Hematopoietic multipotent progenitor cell treated with erythropoietin and hydrocortisone succinate and interleukin-3 and kit ligand, for 15 days (in vitro differentiated cells): ENCODE measurements around the gene GATAD1.
"Not testable (repeated sequence)": the region's sequence is repeated elsewhere in the genome, so short reads cannot be mapped to it uniquely, and the experiment has no call there.

Source experiments
- DNase-seq: peaks from one replicate; pipeline ENCODE4 v3.0.0-alpha.2; 2015; ENCODE audit warnings: low spot score

GATAD1 gene, protein sequence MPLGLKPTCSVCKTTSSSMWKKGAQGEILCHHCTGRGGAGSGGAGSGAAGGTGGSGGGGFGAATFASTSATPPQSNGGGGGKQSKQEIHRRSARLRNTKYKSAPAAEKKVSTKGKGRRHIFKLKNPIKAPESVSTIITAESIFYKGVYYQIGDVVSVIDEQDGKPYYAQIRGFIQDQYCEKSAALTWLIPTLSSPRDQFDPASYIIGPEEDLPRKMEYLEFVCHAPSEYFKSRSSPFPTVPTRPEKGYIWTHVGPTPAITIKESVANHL

DNA sequence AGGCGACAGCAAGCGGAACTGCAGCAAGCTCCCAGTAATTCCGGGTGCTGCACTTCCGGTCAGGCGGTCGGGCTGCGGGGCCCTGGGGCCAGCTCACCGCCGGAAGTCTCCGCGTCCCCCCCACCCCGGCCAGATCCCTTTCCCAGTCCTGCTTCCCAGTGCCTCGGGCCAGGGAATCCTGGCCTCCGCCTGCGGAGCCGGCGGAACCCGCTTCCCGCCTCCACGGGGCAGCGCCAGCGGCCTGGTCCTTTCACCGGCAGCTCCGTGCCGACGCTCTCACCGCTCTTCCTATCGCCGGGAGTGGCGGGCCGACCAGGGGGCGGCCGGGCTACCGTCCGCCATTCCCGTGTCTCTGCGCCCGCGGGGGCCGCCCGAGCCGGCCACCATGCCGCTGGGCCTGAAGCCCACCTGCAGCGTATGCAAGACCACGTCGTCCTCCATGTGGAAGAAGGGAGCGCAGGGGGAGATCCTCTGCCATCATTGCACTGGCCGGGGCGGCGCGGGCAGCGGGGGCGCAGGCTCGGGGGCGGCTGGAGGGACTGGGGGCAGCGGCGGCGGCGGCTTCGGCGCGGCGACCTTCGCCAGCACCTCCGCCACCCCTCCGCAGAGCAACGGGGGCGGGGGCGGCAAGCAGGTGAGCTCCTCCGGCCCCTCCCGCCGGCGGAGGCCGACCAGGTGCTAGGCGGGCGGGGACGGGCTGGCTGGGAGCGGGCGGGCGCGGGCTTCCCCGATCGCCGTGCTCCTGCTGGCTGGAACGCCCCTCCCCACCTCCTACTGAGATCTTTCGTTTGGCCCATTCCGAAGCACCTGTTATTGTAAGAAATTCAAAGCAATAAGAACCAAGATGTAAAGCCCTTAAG, at the start of gene GATAD1:
Gene GATAD1 (plus strand): TSS at position 138 of the 860 bp plus-strand sequence. CDS start 248 bp downstream, at position 386.
- peak; percentile 88 for DNase-seq

DNA sequence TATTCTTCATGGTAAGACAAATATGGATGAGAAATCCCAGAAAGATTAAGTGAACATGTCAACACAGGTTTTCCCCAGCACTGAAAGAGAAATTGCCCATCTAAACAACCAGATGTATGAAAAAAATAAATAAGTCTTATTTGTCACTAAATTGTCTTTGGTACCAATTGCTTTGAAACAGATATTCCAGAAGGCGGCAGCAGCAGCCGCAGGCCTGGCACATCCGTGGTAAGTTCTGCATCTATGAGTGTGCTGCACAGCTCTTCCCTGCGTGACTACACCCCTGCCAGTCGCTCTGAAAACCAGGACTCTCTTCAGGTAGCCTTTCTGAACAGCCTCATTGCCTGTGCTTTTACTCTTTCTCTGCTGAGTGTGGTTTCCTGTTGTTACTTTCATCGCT, 49.7 kb upstream of the GATAD1 start:
- DNase-seq = no peak

DNA sequence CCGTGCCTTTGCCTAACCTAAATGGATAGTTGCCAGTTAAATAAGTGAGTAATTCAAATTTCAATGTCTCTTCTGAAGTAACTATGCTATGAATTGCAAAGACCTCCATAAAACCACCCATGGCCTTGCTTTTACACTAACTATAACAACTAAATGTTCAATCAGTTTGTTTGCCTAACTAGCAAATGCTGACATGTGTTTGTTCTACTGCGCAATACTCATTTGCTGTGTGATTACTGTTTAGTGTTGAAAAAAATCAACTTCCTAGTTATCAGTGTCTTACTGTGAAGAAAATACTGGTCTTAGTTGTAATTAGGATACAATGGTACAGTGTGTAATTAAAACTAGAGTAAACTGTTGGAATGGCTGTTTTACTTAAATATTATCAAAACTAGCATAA, 47.3 kb upstream of the GATAD1 start:
- DNase-seq = no peak

DNA sequence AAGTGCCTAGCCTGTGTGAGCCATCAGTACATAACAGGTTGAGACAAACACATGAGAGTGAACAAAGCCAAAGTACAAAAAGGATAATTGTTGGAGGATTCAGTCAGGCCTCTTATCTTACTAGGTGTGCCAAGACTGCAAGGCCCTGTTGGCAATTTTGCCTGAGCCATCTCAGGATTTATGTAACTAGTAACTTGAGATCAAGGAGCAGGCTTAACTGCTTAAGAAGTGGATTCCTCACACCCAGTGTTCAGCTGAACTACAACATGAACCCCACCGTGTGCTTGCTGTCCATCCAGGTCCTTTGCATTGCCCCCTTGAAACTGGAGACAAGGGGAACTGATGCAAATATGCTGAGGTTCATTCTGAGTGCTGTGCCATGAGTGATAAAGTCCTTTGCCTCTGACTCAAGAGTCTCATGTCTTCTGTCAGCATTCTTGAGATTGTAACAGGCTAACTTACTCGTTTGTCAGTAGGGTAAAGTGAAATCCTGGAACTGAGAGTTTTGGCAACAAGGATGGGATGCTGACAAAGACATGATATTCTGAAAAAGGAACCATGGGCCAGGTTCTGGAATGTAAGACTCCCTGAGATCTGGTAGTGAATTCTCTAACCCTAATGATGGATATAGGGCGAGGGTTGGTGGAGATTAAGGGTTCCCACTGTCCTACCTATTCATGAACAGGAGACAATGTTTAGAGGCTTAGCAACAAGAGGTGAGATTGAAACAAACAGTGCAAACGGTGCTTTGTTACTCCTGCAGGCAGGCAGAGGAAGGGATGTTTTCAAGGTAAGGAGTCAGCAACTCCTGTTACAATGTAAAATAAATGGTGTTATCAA, 44.1 kb upstream of the GATAD1 start:
- DNase-seq = no peak

DNA sequence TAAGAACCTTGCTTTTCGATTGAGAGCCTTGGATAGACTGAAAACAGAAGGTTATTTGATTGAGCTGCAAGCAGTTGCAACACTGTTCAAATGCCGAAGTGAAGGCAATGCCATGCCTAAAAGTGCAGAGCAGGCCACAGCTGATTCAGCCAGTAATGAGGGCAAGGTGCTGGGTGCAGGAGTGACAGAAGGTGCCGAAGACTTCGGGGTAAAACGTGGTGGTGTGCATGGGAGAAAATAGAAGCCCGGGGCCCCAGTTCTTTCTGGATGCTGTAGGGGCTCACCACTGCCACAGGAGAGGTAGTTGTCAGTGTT, 43.6 kb upstream of the GATAD1 start:
- DNase-seq = no peak

DNA sequence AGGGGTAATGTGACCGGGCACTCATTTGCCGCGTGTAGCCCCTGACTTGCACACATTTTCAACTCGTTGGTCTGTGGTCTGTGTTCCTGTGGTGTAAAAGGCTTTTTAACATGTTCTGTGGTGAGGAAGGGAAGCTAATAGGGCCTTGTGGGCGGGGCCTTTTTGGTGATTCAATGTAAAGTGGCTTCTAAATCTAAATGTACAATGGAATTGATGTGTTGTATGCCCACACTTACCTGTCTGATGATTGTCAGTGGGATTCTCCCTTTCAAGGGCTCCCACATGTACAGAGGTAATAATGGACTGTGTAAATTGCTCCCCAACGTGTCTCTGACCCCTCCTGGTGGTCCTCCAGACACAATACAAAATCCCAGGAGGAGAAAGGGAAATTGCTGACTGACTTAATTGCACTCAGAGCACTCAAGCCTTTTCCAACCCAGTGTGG, 43.1 kb upstream of the GATAD1 start:
- no peak for DNase-seq

DNA sequence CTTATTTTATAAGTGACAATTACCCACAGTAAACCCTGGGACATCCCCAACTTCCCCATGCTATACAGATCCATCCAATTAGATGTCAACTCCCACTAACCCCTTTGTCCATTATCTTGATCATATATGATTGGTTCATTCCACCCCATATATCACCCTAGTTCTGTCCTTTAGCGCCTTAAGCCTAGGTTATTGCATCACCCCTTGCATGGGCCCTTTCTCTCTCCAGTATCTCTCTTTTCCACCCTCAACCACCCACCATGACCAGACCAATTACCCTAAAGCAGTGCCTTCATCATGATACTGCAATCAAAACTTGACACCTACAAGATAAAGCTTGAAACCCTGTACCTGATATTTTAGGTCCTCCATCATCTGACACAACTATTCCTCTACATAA, 37.9 kb upstream of the GATAD1 start:
- no peak for DNase-seq

DNA sequence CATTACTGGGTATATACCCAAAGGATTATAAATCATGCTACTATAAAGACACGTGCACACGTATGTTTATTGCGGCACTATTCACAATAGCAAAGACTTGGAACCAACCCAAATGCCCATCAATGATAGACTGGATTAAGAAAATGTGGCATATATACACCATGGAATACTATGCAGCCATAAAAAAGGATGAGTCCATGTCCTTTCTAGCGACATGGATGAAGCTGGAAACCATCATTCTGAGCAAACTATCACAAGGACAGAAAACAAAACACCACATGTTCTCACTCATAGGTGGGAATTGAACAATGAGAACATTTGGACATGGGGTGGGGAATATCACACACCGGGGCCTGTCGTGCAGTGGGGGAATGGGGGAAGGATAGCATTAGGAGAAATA, 37.1 kb upstream of the GATAD1 start:
- DNase-seq = not testable (repeated sequence)

DNA sequence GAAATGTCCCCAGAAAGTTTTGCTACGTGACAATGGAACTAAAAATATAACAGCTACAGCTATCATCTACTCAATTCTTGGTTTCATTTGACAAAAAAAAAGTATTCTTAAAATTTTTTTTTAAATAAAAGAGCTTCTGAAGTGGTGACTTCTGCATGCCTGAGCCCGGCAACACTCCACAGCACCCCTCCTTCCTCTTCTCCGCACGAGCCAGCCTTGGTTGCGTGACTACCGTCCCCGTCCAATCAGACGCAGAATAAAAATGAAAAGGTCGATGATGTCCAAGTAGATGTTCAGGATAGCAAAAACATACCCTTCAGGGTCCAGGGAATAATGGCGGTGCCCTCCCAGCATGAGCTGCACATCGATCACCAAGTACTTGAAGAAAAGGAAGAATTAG, 34.5 kb upstream of the GATAD1 start:
- DNase-seq = no peak

DNA sequence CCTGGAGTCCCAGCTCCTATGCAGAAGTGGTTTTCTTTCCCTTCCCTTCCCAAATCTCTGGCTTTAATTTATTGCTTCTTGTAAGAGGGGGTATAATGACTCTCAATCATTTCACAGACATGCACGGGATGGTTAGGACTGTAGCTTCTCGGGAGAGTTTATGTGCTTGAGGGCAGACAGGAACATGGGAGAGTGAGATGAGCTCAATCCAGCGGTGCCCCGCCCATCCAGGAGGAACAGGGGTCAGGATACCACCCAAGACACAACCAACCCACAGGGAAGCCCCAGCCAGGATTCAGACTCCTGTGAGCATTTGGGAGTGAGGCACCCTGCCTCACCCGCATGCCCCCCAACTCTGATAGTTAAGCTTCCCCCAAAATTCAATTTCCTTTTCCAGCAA, 33.7 kb upstream of the GATAD1 start:
- no peak for DNase-seq

DNA sequence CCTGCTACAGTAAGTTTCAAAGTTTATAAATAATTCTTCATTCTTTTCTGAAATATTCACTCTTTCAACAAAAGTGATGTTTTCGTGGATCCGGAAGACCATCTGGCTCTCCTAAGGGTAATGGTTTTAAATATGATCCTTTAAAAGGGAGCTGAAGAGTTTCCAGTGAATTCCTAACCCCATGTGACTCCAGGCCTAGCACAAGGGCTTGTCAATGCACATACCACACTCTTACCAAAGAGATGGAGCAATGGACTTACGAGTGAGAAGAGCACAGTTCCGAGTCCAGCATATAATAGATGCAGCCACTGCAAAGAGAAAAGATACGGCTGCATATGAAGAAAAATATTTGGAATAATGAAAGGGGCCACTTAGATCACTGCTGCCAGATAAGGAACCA, 32.1 kb upstream of the GATAD1 start:
- DNase-seq = no peak

DNA sequence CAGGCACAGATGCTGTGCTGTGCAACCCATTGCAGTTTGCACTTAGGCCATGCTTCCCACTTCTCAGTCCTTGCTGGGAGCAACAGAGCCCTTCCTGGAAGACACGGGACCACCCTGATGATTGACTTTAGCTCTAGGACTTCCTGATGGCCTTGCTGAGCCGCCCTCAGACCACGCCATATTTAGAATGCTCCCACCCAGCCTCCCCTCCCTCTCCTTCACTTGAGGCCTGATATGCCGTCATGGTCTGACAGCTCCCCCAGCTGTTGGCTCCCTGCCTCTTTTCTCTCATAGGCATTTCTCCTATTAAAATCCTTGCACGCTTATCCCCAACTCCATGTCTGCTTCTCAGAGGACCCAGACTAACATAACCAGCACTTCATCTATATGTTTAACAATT, 29.4 kb upstream of the GATAD1 start:
- DNase-seq = no peak

DNA sequence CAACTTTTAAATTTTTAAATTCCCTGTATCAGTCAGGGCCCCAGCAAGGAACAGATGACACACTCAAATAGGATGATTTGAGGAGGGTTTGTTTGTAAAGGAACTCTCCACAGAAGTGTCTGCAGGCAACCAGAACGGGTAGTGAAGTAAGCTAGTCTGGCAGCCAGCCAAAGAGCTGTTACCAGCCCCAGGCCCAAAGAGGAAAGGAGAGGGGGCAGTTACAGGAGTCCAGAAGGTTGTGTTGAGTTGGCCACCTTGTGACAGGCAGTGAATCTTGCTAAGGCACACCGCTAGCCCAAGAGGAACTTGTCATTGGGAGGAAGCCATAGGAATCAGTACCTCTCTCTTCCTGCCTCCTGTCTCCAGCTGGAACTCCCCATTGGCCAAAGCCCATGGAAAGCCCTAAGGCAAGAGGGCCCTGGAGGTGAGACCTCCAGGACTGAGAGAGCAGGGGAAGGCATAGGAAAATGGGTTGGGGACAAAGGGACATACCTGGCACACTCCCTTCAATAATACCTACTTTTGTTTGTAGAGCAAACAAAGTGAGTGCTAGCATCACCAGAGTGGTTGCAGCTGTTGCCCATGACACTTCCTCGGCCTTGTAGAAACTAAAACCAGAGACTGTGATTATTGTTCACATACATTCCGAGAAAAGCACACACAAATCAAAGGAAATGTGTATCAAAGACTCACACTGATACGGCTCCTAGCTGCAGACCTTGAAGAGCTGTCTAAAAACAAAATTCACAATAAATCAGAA, 25.4 kb upstream of the GATAD1 start:
- peak; percentile 6 for DNase-seq

DNA sequence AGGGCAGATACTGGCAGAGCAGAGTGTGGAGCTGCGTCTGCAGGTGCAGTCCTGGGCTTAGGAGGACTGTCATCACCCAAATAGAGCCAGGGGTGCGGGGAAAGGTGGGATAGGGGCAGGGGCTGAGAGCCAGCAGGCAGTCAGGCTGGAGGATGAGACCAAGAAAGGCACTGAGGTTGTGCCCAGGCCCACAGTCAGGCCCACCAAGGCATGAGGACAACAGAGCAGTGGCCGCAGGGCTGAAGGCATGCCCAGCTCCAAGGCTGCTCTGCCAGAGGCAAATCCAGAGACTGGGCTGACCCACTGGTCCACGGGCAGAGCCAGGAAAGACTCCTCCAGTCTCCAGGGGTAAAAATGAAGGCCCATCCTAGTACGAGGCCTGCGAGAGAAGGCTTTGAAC, 24.4 kb upstream of the GATAD1 start:
- no peak for DNase-seq

DNA sequence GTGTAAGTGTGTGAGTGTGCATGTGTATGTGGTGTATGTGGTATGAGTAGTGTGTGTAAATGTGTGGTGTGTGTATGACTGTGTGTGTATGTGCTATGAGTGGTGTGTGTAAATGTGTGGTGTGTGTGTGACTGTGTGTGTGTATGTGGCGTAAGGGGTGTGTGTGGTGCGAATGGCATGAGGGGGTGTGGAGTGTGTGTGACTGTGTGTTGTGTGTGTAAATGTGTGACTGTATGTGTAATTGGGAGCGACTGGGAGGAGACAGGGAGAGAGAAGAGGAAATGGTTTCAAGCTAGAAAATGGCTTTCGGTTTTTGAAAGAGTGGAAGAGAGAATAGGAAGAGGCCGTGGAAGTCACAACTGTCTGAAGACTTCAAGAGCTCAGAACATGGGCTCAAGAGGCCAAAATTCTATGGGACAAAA, 23.6 kb upstream of the GATAD1 start:
- no peak for DNase-seq

DNA sequence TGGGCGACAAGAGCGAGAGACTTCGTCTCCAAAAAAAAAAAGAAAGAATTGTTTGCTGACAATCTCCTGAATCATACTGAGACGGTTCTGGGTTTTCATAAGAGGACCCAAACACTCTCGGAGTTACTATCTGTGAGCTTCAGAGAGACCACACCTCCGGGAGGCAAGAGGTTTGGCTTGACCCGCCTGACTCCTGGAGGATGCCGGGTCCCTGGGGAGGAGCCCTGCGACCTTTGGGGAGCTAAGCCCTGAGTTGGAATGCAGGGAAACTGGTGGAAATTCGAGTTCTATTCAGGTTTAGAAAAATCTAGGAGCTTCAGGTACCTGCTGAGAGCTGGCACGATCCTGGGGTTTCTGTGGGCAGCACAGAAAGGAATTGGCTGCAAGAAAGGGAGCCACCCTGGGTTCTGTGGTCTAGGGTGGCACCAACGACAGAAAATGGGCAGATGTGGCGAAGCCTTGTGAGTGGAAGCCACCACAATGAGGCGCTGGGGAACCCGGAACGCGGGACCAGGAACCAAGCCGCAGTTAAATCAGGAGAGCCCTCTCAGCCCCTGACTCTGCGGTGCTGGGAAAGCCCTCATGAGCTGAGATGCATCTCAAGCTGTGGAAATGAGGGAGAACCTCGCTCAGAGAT, 21.9 kb upstream of the GATAD1 start:
- no peak for DNase-seq

DNA sequence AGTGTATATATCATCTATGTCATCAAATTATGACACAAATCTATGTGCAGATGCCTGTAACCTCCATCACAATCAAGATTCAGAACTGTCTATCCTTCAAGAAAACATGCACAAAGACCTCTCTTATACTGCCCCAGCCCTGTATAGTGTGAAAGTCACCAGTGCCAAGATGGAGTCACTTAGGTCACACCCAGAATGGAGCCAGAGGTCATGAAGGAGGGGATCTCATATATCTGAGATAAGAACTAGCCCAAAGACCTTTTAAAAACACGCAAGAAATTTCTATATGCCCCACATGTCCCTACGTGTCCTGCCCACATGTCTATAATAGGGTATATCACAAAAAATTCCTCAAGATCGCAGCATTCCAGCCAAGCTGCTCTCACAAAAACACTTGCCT, 20.1 kb upstream of the GATAD1 start:
- no peak for DNase-seq

DNA sequence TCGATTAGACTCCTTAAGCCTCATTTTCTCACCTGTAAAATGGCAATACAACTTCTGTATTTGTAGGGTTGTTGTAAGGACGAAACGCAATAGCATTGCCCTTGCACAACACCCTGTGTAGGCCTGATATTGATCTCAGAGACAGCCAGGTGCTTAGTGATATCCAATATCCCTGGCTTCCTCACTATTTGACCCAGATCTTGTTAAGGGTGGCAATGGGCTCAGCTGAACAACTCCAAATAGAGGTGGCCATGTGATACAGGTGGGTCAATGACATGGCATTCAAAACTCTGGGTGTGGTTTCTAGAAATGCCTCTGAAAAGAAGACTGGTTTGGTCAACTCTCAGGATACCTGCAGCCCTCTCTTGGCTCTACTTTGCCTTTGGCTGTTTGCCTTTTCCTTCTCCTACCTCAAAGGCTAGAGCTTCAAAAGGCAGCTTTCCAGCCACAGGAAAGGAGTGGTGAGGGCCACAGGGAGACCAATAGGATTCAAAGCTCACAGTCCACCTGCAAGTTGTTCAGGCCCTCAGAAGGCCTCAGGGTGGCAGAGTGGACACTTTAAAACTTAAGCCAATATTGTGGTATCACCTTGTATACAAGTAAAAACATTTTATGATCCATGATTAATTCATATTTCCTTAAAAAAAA, 14.9 kb upstream of the GATAD1 start:
- no peak for DNase-seq

DNA sequence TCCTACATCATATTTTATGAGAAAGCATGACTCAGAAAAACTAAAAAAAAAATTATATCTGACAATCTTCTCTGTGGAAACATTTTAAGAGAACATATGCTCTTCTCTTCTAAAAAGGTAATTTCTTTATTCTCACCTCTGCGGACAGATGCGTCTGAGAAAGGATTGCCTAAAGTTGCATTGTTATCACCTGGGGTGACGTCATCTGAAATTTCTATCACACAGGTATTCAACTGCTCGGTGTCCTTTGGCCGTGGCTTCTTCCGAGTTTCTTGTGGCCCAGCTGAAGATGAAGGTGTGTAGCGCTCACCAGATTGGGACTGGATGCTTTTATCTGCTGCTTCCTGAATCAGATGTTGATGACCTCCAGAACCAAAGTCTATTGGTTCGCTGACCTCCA, 14.3 kb upstream of the GATAD1 start:
- DNase-seq = no peak

DNA sequence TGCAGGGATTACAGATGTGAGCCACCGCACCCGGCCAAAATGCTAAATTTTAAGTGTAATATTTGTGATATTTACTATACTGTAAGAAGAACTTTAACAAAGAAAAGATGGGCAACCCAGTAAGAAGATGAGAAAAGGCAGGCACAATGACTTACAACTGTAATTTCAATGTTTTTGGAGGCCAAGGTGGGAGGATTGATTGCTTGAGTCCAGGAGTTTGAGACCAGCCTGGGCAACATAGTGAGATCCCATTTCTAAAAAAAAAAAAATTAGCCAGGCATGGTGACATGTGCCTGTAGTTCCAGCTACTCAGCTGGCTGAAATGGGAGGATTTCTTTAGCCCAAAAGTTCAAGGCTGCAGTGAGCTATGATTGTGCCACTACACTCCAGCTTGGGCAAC, 11.7 kb upstream of the GATAD1 start:
- DNase-seq = no peak
